Ishikawa (cell line): ENCODE data around the gene SLC29A2.
A peak's percentile ranks its signal among the peaks of the same experiment; 100 is the strongest.

Experiments used
- CEBPB ChIP-seq: IDR thresholded peaks from 2 replicates; pipeline ENCODE4 v1.6.1; 2012
- CREB1 ChIP-seq: IDR thresholded peaks from 2 replicates; pipeline ENCODE4 v1.6.1; 2012; ENCODE audit warnings: low read depth
- EGR1 ChIP-seq: IDR thresholded peaks from 2 replicates; pipeline ENCODE4 v1.6.1; 2012
- EP300 ChIP-seq: IDR thresholded peaks from 2 replicates; pipeline ENCODE4 v1.6.1; 2012; ENCODE audit warnings: borderline replicate concordance
- FOXM1 ChIP-seq: IDR thresholded peaks from 2 replicates; pipeline ENCODE4 v1.6.1; 2012; ENCODE audit warnings: low read depth, borderline replicate concordance
- MAX ChIP-seq: IDR thresholded peaks from 2 replicates; pipeline ENCODE4 v1.6.1; 2012
- NFIC ChIP-seq: IDR thresholded peaks from 2 replicates; pipeline ENCODE4 v1.6.1; 2012
- RAD21 ChIP-seq: IDR thresholded peaks from 2 replicates; pipeline ENCODE4 v1.6.1; 2012; ENCODE audit warnings: low read depth
- REST ChIP-seq: IDR thresholded peaks from 2 replicates; pipeline ENCODE4 v1.6.1; 2012; ENCODE audit warnings: low read depth, mild to moderate bottlenecking
- TAF1 ChIP-seq: IDR thresholded peaks from 2 replicates; pipeline ENCODE4 v1.6.1; 2012; ENCODE audit warnings: low read depth, mild to moderate bottlenecking
- TCF12 ChIP-seq: IDR thresholded peaks from 2 replicates; pipeline ENCODE4 v1.6.1; 2012; ENCODE audit warnings: low read depth
- TEAD4 ChIP-seq: IDR thresholded peaks from 2 replicates; pipeline ENCODE4 v1.6.1; 2012
- USF1 ChIP-seq: IDR thresholded peaks from 2 replicates; pipeline ENCODE4 v1.6.1; 2012
- YY1 ChIP-seq: IDR thresholded peaks from 2 replicates; pipeline ENCODE4 v1.6.1; 2012; ENCODE audit warnings: low read depth
- ZBTB7A ChIP-seq: IDR thresholded peaks from 2 replicates; pipeline ENCODE4 v1.6.1; 2012; ENCODE audit warnings: low read depth

SLC29A2 gene

GRCh38 chr11:66418168-66418985, 46.8 kb upstream of the SLC29A2 start:
- TF ChIP-seq TAF1 (no peak), CEBPB (no peak), YY1 (peak; percentile 82), REST (peak; percentile 98), NFIC (no peak), ZBTB7A (no peak), CREB1 (no peak), MAX (no peak), EP300 (peak; percentile 12; the same call in 1 of the 2 replicates), TCF12 (no peak), TEAD4 (no peak), EGR1 (no peak), RAD21 (peak; percentile 22; the same call in 1 of the 2 replicates)

- TF ChIP-seq TAF1 (no peak), TEAD4 (no peak), YY1 (no peak), USF1 (no peak), EGR1 (no peak), TCF12 (no peak), CEBPB (no peak), CREB1 (no peak)
These were observed 45.4 kb upstream of the SLC29A2 start for GRCh38 chr11:66417000-66417399.

GRCh38 chr11:66415423-66415822, 43.9 kb upstream of the SLC29A2 start:
- TF ChIP-seq TEAD4 (no peak), CREB1 (no peak), RAD21 (no peak), CEBPB (no peak), YY1 (no peak), FOXM1 (no peak), USF1 (no peak), NFIC (no peak), REST (no peak)

GRCh38 chr11:66414120-66414934, 42.8 kb upstream of the SLC29A2 start:
- TF ChIP-seq MAX (no peak), FOXM1 (no peak), TEAD4 (no peak), YY1 (no peak), EGR1 (no peak), NFIC (no peak), TAF1 (no peak), ZBTB7A (no peak), CREB1 (no peak), CEBPB (no peak), EP300 (no peak), REST (no peak), TCF12 (no peak), RAD21 (no peak), USF1 (no peak)
